Skin of body (tissue), 2 donors: ENCODE data around the gene NAV2. TPM values are rescaled to one million over a fixed set of nuclear protein-coding genes. Genes with fewer than 3 reads are reported as not detected.

ENCODE experiments used
- DNase-seq: peaks from one replicate; lab custom pipeline; 2025; lab: John Stamatoyannopoulos, UW
- total RNA-seq: library from RNA; depleted of rRNA; stranded (reverse); fragments of >200 nt; gene quantifications from one replicate; pipeline ENCODE4 v1.2.3, GENCODE V29; 2014

The NAV2 gene
- total RNA-seq, 1 donor from 2014 or later, result 13.6 TPM

DNA sequence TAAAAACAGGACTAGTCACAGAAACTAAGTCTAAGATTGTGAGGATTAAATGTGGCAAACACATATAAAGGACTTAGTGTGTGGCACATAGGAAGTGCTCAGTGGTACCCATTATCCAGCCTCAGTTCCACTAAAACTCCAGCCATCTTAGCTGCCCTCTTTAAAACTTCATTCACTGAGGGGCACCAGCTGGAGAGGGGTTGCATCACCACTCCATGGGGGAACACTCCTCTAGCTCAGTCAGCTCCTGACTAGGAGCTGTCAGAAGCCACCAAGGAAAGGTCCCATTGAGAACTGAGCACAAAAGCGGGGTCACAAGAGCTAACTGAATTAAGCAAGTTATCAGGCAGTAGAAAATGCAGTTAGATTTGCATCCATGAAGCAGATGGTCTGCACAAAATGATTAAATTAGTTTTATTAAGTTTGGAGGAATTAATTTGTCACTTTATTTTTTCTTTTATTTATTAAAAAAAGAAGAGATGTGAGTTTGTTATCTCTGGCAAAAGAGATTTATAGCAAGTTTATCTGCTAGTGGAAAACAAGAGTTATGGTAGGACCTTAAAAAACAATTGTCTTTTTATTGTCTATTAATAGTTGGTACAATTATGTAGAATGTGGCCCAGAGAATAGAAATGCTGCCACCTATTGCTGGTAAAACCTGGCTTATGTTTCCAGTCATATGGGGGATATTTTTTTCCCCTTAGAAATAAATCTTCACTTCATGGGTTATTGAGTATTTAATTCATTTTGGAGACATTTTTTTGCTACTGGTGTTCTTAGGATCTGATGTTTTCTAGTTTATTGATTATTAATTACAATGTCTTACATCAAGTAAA lies 95.7 kb downstream of the NAV2 start:
- DNase-seq, result no peak

DNA sequence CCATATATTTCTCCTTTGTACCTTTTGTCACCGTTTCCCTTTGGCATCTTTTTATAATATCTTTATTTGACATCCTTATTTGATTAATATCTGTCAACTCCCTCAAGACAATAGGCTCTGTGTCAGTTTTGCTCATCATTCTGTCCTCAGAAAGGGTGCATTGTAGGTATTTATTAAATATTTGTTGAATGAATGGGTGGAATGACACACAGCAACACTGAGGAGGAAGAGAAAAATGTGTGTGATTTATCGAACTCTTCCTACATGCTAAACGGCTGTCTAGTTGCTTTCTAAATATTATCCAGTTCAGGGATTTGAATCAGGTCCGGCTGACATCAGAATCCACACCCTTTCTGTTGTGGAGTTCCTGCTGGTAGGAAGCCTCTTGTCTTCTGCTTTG lies 98.2 kb downstream of the NAV2 start:
- no peak for DNase-seq

DNA sequence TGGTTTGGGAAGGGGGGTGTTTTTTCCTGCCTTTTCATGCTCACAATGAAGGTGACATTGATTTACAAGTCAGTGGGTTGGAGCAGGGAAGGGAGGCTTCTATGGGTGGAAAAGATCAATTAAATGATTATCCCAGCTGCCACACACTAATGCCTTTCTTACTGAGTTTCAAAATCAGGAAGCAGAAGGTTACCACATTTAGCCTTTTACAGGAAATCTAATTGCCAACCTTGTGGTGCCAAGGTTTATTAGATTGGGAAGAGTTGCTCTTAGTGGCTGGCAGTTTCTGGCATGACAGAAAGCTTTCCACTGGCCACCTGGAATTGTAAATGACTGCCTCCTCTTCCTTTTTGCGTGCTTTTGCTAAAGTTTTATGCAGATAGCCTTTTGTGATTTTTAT lies 98.7 kb downstream of the NAV2 start:
- DNase-seq, result no peak

DNA sequence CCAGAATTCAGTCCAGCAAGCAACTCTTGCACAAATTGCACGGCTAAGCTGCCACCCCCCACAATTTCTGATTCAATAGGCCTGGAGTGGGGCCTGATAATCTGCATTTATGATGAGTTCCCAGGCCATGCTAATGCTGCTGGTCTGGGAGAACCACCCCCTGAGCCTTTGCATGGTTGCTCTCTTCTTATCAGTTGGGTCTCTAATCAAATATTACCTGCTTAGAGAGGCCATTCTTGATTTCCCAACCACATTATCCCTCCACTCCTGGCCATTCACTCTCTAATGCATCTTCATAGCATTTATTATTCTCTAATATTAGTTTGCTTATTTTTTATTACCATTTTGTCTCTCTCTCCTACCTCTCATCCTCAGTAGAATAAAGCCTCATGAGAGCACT lies 99.5 kb downstream of the NAV2 start:
- DNase-seq, result no peak

DNA sequence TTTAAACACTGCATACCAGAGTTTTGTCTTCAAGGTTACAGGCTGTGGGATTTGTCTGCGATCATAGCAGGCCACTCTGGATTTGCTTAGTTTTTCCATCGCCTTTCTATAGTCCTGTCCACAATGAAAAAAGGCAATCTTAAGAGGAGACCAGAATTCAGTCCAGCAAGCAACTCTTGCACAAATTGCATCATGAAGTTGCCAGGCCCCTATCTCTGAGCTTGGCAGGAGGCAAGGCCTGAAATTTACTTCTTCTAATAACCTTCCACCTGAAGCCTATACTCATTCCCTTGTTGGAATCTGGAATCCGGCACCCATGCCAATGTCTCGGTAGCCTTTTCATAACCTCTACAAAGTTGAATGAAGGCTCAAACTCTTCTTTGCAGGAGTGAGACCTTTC lies 100.1 kb downstream of the NAV2 start:
- no peak for DNase-seq

DNA sequence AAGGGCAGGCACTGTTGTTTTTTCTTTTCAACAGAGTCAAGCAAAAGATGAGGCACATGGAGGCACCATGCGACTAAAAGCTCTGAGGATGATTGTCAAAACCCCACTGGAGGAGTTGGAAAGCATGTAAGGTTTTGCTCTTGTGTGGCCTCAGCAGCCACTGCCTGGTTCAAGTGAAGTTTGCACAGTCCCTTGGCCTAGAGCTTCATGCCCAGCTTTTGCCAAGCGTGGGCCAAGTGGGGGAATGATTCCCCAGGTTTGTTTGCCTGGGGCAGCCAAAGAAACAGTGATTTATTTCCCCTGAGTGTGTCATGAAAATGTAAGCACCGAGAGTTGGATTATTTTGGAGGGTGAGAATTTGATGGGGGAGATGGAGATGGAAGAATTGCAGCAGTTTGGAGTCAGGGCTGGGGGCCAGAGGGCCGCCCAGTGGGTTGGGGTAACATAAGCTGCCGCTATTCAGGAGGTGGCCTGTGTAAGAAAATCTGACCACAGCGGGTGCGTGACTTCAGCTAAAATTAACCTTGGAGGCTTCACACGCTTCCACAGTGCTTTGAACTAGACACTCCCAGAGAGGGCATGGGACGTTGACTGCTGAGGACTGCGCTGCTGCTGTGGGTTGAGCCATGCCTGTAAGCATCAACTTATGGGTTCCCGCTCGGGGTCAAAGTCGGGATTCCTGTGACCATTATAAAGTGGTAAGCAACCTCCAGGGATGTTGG lies 100.7 kb downstream of the NAV2 start:
- no peak for DNase-seq

DNA sequence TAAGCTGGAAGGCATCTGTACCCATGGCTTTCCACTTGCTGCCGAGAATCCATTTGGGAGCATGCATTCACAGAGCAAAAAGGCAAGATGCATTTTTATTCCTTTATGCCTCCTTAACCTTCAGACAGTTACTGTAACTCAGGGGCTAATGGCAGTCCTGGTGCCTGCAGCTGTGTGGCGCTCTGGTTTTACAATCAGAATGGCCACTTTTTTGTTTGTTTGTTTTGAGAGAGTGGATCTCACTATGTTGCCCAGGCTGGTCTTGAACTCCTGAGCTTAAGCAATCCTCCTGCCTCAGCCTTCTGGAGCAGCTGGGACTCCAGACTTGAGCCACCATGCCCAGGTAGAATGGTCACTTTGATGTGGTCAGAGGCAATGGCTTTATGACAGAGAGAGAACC lies 101.8 kb downstream of the NAV2 start:
- DNase-seq, result no peak

DNA sequence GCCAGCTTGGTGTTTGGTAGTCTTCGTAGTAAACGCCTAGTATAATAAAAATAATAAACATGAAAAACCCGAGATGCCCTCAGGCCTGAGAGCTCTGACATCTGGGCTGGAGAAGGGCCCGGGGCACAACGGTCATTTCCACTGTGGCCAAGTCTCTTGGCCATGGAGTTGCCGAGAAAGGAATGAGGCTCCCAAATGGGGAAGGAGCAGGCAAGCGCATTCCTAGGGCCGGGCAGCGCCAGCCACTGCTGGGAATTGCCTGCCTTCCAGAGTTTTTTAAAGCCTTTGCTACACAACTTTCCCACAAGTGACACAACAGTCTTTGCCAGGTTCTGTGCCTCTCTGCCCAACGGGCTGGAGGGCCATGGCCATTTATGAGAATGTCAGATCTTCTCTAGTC lies 103.4 kb downstream of the NAV2 start:
- no peak for DNase-seq

DNA sequence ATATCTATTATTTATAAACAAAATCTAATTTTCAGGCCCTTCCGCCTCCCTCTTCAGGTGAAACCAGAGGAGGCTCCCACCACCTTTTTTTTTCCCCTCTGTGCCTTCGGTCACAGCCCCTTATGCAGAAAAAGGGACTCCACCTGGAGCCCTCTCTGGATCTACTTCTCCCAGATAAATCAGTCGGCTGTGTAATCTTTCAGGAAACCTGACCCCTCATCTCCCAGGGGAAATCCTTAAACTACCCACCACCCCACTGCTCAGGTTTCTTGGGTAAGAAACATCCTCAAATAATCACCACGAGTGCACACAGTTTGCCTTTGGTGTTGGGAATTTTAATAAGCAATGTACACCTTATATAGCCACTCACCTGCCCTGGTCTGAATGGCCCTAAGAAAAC lies 104.2 kb downstream of the NAV2 start:
- DNase-seq, result no peak

DNA sequence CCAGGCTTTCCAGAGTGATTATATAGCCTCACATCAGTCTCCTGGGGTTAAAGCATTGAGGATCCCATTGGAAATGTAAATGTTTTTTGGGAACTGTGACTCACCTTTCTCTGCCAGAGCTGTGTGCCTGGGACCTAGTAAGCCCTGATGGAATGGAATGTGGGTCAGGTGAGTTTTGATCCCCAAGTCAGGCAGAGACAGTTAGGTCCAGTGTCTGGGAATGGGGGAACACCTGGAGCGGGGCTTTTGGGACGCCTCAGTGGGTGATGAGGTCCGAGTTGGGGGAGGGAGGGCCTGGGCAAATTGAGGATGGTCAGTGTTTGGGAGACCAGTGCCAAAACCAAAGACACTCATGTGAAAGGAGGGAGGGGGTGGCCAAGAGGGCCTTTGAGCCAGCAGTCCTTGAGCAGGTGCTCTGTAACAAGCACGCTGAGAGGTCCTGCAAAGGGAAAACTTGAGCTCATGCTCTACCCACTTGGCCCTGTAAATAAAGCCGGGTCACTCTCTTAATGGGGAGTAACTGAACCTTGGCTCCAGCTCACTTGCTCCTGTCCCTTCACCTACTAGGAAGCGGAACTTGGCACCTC lies 104.7 kb downstream of the NAV2 start:
- no peak for DNase-seq

DNA sequence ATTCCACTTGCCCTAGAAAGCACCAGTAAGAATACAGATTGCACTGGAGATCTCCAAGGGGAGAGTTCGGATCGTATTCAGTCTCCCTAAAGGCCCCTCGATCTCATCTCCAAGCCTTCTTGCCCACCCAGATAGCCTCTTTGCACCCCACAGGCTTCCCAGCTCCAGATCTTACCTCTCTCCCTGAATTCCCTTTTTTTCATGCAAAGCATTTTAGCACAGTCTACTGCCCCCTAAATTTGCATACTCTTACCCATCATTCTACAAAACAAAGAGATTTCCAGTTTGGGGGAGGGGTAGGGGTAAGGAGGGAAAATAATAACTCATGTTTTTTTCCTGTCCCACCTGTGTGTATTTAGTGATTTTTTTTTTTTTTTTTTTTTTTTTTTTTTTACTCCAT lies 105.2 kb downstream of the NAV2 start:
- no peak for DNase-seq

DNA sequence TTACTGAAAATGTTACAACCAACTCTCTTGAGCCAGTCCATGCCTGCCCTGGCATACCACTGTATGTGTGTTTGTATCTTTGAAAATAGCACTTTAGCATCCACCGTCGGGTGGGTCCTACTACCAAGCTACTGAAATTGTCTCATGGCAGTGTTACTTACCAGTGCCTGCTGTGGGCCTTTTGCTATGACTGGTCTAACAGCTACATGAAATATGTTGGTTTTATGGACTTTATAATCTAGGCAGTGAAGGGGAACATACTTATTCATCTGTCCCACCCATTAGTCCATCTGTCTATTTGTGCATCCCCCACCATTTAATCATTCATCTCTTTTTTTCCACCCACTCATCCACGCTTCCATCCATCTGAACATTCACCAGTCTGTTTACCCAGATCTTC lies 106.0 kb downstream of the NAV2 start:
- no peak for DNase-seq

DNA sequence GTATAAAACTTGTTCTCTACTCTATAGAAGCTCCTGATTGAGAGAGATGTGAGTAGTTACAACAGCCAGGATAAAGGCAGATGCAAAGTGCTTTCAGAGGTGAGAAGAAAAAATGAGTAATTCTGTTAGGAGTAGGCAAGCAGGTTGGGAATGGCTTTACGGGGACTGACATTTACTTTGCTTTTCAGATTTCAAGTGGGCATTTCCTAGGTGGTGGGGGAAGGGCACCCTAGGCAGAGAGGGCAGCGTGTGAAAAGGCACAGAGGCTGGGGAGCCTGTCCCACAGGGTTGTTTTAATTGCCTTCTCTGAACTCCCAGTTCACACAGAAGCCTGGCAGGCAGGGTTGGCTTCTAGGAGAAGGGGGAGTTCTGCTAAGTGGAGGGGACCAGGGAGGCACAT lies 106.5 kb downstream of the NAV2 start:
- DNase-seq, result no peak

DNA sequence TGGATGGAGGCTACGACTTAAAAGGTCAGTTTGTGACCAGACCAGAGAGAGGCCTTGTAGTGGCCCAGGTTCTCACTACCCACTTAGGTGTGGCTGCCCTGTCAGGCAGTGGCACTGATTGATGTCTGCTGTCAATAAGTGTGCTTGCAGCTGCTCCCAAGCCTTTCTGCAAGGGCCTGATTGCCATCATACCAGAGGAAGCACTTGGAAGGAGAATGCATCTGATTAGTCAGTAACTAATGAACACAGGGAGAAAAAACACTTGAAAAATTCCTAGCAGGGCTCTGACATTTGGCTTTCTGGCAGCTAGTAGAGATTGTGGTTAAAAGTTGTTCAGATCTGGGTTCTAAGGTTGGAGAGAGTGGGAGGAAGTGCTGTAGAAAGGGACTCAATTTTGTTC lies 107.5 kb downstream of the NAV2 start:
- DNase-seq, result no peak

DNA sequence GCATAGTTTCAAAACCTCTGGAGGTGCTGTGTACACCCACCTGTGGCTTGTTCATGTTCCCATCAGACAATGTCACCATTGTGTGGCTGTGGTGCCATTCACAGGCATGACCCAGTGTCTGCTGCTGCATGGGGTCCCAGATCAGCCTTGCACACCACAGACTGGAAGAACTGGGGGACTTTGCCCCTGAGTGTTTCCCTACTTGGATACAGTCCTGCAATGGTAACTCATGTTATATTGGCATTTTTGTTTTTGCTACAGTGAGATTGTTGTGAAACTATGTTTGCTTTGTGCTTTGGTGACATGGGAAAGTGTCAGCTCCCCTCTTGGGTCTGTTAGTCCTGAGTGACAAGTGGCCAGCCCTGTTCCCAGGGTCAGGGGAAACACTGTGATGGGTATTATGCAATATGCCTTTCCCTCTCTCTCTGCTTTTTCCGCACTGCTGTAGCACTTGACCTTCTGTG lies 108.8 kb downstream of the NAV2 start:
- no peak for DNase-seq

DNA sequence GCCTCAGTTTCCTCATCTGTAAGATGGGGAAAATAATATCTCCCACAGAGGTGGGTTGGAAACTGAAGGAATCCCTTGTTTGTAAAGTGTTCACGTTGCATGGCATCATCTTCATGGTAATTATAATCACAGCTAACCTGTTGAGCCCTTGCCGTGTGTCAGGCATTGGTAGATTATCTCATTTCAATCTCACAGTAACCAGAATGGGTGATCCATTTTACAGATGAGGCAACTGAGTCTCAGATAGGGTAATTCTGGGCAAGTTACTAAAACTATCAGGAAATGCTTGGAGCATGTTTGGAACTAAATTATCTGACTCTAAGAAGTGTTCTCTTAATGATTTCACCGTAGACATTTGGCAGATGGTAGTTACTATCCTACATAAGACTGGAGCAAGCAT lies 109.4 kb downstream of the NAV2 start:
- DNase-seq, result no peak

DNA sequence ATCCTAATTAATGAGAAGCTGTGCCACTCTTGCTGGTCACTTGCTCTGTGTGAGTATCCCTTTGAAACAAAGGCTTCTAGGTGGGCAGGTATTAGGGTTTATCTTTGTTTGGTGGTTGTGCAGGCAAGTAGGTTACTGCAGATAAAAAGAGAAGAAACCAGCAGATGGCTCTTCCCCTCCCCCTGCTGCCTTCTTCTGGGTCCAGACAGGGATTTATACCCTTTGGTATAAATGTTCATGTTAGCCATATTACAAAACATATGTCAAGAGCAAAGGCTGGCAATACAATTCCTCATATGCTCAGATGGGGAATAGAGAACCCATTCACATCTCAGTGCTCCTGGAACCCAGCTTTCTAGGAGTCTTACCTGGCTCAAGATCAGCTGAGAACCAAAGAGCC lies 109.9 kb downstream of the NAV2 start:
- DNase-seq, result no peak

DNA sequence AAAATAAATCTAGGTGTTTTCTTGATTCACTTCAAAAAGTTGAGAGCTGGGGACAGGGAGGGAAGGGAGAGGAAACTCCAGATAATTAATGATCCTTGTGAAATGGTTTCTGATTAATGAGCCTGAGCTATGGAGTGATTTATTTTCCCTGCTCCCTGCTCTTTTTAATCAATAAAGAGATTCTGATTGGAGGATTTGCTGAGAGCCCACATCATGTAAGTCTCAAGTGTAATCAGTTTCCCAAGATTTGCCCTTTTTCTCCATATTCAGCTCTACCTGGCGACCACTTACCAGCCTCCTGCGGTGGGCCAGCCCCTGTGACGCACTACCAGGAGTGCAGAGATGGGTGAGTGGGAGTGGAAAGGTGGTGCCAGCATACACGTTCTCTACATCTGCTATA lies 114.0 kb downstream of the NAV2 start:
- DNase-seq, result no peak

DNA sequence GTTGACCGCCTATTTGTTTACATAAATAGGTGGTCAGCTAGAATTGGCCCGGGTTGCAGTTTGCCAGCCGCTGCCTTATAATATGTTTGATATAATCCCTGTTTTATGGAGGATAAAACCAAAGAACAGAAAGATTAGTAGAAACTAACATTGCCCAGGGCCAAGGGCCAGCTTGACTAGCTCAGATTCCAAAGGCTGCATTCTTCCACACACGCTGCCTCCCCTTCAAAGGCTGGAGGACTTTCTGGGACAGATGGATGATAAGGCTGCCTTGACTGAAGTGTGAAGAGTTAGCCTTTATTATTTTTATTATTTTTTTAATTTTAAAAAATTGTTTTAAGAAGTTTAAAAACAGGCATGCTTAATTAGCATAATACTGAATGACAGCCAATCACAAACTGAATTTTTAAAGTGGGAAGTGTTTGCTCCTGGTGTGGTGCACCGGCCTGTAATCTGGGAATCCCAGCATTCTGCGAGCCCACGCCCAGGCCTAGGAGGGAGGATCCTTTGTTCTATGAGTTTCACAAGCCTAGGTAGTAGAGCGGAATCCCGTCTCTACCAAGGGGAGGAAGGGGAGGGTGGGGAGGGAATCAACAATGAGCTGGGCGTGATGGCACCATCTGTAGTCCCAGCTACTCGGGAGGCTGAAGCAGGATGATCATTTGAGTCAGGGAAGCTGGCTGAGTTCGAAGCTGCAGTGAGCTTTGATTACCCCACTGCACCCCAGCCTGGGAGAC lies 114.9 kb downstream of the NAV2 start:
- no peak for DNase-seq

DNA sequence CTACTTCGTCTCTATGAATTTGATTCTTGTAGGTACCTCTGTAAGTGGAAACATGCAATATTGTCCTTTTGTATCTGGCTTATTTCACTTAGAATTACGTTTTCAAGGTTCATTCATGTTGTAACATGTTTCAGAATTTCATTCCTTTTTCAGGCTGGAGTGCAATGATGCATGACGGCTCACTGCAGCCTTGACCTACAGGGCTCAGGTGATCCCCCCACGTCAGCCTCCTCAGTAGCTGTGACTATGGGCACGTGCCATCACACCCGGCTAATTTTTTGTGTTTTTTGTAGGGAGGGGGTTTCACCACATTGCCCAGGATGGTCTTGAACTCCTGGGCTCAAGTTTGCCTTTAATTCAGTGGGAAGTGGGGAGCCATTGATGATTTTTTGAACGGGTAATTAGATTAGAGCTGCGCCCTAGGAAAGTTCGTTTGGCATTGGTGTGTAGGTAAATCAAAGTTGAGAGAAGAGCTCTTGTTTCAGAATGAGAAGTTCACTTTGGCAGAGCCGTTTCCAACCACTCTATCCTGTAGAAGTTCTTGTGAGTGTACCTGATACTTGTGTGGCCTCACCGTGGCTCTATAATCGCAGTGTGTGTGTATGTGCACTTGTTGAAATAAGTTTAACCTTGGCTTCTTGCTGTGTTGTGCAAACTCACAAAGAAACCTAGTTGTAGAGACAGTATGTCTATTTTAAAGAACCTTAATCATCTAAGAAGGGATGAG lies 115.9 kb downstream of the NAV2 start:
- no peak for DNase-seq
